NK-92 (cell line): ENCODE data around the gene PITRM1.
"Not testable (repeated sequence)": the region's sequence is repeated elsewhere in the genome, so short reads cannot be mapped to it uniquely, and the experiment has no call there.

Source experiments
- DNase-seq: peaks from one replicate; lab custom pipeline; 2025; ENCODE audit not compliant: unreplicated experiment; lab: John Stamatoyannopoulos, UW

The PITRM1 gene, protein sequence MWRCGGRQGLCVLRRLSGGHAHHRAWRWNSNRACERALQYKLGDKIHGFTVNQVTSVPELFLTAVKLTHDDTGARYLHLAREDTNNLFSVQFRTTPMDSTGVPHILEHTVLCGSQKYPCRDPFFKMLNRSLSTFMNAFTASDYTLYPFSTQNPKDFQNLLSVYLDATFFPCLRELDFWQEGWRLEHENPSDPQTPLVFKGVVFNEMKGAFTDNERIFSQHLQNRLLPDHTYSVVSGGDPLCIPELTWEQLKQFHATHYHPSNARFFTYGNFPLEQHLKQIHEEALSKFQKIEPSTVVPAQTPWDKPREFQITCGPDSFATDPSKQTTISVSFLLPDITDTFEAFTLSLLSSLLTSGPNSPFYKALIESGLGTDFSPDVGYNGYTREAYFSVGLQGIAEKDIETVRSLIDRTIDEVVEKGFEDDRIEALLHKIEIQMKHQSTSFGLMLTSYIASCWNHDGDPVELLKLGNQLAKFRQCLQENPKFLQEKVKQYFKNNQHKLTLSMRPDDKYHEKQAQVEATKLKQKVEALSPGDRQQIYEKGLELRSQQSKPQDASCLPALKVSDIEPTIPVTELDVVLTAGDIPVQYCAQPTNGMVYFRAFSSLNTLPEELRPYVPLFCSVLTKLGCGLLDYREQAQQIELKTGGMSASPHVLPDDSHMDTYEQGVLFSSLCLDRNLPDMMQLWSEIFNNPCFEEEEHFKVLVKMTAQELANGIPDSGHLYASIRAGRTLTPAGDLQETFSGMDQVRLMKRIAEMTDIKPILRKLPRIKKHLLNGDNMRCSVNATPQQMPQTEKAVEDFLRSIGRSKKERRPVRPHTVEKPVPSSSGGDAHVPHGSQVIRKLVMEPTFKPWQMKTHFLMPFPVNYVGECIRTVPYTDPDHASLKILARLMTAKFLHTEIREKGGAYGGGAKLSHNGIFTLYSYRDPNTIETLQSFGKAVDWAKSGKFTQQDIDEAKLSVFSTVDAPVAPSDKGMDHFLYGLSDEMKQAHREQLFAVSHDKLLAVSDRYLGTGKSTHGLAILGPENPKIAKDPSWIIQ

DNA sequence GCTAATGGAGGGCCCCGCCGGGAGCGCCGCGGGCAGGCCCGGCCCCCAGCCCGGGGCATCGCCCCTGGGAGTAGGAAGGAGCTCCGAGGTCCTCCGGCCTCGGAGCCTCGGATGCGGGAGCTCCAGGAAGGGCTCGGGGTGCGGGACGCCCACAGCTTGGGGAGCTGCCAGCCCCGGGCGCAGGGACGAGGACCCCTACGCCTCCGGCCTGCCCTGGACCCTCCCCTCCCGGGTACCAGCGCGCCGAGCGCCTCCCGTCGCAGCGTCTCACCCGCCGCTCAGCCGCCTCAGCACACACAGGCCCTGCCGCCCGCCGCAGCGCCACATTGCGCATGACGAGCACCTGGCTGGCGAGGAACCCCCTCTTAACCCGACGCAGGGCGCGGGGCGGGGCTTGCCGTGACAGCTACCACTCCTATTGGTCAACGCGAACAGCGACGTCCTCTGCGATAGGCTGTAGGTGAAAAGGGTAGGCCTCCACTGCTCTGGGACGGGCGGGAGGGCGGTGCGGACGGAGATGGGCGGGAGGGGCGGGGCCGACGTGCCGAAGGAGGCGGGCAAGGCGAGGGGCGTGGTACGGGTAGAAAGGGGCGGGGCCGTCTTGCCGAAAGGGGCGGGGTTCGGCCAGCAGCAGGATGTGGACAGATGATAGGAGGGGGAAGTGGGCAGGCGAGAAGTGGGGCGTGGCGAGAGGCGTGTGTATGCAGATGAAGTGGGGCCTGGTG is at the start of gene PITRM1:
Gene PITRM1 (minus strand): TSS at position 337 of the 725 bp plus-strand sequence. CDS start 10 bp downstream, at position 327.
- peak; percentile 99 for DNase-seq

DNA sequence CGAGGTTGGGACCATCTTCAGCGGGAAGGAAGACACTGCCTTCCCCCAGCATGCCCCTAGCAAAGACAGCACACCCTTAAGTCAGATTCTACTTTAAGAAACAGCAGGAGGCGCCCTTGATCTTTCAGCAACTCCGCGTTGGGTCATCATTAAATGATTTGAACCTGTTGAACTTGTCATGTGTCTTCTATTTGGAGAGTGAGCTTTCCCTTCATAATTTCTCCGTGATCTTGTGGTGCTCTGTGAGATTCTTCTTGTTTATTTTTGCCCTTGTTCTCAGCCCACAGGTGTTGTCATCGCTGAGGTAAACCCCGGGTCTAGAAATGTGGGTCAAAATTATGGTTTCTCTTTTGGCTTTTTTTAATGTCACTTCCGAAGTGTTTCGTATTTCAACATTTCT is 49.5 kb upstream of the PITRM1 start:
- no peak for DNase-seq

DNA sequence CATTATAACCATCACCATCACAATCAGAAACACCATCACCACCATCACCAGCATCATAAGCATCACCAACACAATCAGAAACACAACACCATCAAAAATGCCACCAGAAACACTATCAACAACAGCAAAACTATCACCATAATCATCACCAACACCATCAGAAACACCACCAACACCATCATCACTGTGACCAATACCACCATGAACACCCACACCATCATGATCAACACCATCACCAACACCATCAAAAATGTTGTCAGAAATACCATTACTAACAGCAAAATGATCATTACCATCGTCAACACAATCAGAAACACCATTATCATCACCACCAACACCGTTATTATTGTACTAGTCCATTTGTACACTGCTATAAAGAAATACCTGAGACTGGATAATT is 49.0 kb upstream of the PITRM1 start:
- not testable (repeated sequence) for DNase-seq

DNA sequence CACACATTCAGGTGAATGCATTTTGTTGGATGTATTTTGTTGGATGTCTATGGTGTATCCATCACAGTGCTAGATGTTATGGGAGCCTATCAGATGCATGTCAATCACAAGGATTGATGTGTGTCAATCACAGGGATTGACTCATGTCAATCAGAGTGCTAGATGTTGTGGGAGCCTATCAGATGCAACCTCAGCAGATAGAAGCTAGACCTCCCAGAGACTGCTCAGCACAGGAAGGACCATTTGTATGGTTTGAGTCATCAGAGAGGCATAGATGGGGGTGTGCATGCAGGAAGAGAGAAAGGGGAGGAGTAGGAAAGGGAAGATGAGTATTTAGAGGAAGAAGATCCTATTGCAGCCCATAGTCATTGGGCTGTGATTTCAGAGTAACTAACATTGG is 48.3 kb upstream of the PITRM1 start:
- no peak for DNase-seq

DNA sequence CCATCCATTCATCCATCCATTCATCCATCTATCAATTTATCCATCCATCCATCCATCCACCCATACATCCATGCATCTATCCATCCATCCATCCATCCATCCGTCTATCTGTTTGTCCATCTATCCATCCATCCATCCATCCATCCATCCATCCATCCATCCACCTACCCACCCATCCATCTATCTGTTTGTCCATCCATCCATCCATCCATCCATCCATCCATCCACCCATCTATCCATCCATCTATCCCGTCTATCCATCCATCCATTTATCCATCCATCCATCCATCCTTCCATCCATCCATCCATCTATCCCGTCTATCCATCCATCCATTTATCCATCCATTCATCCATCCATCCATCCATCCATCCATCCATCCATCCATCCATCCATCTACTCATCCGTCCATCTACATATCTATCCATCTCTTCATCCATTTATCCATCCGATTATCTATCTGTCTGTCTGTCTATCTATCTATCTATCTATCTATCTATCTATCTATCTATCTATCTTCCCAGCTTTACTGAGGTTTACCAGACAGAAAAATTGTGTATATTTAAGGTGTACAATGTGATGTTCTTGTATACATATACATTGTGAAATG is 46.5 kb upstream of the PITRM1 start:
- DNase-seq, result not testable (repeated sequence)

DNA sequence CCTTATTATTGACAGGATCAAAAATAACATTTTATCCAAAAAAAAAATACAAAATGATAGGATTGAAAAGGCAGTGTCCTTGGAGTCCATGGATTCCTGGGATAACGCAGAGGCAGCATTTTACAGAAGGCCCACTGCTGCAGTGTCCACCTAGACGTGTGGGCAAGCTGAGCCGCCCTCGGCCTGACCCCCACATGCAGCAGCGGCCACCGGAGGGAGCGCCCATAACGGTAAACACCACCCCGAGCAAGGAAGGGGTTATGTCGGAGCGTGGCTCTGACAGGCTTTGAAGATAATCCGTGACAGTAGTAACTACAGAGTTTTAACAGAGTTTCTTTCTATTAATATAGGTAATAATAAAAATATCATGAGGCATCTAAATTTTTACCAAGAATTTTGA is 45.3 kb upstream of the PITRM1 start:
- DNase-seq, result no peak

DNA sequence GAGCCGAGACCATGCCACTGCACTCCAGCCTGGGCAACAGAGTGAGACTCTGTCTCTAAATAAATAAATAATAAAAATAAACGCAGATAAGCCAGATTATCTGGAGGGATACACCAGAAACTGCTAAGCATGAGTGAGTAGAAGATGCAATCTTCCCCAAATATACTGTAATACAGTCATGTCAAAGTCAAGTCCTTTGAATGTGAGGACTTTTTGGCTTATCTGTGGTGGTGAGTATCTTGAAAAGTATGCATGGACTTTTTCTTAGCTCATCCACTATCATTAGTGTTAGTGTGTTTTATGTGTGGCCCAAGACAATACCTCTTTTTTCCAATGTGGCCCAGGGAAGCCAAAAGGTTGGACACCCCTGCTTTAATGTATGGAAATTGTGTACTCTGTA is 44.7 kb upstream of the PITRM1 start:
- DNase-seq, result no peak

DNA sequence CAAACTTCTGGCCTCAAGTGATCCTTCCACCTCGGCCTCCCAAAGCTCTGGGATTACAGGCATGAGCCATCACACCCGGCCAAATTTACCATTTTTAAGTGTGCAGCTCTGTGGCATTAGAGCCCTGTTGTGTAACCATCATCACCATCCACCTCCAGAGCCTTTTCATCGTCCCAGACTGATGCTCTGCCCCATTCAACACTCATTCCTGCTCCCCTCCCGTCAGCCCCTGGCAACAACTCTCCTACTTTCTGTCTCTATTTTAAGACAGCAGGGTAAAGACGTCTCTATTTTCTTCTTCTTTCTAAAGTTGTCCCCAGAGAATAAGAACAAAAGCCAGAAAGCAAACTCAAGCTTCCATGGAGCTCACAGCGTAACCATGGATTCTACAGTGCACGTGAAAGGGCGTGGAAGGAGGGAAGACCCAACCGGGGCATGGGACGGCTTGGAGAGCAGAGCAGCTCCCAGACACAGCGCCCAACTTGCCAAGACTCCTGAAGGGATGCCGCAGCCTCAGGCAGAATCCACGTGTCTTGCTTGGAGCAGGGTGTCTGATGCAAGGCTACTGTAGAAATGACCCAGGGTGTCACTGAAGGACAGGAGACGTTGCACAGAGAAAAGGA is 42.7 kb upstream of the PITRM1 start:
- DNase-seq, result no peak

DNA sequence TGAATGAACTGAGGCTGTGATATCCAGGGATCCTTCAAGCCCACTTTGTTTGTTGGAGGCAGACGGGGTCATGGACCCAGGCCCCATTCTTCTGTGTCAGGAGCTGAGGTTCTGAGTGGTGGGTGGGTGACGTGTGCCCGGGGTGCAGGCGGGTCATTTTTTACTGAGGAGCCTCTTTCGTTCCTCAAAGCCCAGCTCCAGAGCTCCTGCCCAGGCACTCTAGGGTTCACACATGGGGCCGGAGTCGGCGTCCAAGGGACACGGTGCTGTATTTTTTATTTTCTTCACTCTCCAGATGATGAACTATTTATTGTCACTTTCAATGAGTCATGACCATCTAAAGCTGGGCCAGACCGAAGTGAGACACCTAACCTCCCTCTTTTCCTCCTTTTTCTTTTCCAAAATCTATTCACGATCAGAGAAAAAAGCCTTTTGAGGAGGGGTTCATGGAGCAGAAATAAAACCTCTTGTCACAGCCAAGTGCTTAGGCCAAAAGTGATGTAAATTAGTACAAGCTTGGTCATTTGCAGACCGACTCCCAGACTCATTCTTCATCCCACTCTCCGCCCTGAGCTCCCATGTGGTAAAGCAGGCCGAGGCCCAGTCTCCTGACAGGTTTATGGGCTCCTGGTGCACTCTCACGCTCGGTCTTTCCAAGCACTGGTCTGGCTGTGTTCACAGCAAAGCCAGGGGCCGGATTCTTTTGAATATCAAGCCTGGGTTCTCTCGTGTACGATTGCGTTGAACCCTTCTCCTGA is 41.4 kb upstream of the PITRM1 start:
- no peak for DNase-seq

DNA sequence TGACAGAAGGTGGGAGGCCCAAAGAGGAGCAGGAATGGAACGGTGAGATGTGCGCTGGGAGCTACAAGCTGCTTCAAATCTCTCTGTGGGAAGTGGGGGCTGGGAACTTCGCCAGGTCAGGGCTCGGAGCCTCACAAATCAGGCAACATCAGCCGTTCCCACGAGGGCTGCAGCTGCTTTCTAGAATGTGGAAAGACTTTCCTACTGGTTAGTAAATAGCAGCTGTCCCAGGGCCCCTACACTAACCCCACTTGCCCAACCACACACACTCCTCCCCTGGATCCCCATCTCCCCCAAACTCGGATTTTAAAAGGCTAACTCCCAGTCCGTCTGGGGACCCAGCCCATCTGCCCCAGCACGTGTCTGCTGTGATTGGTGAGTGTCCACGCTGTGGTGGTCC is 40.6 kb upstream of the PITRM1 start:
- no peak for DNase-seq

DNA sequence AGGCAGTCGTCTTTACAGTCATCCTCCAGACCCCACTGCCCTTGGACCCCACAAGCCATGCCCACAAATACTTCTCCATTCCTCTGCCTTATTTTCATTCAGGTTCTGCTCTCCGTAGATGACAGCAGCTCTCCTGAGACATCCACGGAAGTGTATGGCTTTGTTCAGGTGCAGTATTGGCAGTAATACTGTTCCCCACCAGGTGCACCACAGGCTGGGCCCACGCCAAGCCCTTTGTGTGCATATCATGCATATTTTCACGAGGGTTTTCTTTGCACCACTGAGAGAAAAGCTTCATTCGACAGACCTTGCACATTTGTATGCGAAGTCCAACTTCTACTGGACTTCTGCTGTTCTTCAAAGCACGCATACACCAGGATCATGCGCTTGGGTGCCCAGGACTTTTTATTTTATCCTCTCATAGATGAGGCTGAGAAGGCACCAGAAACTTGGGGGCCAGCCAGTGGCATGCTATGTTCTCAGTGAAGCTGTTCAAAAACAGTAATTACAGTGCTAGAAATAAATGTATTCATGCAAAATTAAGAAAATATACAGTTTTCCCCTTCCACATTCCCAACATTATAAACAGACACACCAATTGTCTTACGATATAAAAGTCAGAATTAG is 37.8 kb upstream of the PITRM1 start:
- no peak for DNase-seq

DNA sequence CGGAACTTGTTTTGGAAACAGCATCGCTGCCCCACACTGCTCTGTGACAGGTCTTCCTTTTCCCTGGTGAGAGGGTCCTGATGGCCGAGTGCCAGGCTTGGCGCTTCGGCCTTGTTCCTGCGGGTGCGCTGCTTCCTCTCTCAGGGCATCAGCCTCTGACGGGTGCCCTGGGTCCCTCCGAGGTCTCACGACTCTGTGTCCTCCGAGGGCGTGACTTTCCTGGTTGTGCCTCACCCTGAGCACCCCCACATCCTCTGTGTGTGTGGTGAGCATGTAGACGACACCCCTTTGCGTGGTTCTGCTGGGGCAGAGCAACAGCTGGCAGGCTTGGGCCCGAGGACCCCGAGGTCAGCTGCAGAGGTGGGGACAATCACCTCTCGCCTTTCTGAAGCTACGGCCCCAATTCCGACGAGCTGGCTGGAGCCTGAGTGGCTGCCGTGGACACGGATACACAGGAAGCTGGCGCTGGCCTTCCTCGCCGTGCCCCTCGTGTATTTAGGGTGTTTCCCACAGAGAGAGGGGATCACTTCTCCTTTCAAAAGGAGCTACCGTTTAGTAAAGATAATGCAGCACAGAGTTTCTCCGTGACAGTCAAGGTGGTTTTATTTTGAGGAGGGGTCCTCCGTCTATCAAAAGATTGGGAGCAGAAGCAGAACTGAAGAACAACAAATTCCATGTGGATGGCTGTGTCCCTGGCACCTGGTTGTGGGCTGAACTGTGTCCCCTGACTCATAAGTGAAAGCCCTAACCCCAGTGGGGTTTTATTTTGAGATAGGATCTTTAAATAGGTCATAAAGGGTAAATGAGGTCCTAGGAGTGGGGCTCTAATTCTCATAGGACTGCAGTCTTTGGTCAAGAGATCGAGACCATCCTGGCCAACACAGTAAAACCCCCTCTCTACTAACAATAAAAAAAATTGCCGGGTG is 36.2 kb upstream of the PITRM1 start:
- no peak for DNase-seq

DNA sequence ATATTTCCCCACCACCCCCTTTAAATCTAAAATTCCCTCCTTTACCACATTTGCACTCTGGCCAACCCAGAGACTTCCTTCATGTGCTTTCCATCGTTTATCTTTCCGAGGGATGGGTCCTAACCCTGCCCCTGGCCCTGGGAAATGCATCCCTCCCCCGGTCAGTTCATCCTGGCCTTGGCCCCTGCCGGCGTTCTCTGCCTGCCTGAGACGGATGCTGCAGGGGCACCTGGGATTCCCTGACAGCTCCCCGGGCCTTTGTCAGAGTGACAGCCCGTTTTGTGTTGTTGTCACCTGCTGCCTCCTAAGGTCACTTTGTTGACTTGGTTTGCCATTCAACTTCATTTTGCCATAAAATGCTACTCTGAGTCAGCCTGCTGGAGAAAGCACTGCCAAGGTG is 34.8 kb upstream of the PITRM1 start:
- no peak for DNase-seq

DNA sequence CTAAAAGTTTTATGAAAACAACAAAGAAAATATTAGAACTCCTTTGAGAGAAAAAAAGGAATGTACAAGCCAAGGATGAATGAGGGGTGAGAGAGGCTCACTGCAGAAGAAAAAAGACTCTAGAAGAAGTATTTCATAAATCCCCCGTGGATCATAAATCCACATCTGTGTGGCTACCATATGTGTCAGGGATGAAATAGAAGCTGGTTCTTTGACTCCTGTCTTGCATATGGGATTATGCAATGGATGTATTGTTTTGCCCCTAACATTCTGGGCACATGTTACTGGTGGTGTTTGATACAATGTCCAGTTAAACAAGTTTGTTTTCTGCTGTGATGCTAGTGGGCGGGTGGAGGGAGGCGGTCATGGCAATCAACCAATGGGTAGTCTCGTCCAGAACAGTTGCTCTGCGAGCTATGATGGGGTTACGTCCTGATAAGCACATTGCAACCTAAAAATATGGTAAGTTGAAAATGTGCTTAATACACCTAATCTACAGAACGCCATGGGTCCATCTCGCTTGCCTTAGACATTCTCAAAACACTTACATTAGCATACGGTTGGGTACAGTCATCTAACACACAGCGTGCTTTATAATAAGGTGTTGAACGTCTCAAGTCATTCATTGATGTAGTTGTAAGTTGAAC is 34.1 kb upstream of the PITRM1 start:
- no peak for DNase-seq

DNA sequence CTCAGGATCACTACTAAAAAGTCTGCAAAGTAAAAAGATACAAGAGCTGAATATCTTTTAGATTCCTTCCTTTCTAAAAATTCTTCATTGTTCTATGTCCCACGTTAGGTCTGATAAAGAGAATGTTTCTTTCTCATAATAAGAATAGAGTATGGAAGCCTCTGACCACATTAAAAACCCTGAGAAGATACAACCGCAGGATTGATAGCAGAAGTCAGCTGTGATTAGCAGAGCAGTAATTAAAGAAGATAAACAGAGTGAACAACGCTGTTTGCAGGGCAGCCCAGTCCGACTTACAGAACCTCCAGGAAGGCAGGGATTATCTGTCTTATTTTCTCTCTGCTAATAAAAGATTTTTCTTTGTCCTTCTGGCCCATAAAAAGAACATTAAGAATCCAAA is 31.4 kb upstream of the PITRM1 start:
- DNase-seq, result no peak

DNA sequence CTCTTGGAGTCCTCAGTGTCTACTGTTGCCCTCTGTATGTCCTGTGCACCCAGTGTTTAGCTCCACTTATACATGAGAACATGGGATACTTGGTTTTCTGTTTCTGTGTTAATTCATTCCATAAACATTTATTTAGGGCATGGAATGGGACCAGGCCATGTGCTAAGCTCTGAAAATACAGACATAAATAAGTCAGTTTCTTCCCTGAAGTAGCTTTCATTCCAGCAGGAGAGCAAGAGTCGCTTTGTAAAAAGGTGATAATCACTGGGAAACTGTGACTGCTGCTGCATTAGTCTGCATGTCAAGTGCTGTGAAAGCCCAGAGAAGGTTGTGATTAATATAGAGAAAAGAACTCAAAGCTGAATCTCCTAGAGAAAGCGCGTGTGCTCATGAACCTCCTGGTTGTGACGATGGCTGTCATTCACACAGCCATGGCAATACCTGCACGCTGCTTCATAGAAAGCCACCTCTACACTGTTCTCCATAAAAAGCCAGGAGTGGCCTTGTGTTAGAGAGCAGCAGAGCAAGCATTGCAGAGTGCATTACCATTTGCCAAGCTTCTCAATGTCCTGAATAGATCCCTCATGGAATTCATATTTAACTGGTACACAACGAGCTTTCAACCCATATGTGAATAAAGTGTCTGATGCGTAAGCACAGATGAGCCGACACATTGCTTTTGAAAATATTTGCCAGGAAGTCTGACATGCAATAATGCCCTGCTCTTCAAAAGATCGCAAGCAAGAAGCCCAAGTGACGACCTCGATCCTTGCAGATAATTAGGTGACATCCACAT is 30.6 kb upstream of the PITRM1 start:
- DNase-seq, result no peak

DNA sequence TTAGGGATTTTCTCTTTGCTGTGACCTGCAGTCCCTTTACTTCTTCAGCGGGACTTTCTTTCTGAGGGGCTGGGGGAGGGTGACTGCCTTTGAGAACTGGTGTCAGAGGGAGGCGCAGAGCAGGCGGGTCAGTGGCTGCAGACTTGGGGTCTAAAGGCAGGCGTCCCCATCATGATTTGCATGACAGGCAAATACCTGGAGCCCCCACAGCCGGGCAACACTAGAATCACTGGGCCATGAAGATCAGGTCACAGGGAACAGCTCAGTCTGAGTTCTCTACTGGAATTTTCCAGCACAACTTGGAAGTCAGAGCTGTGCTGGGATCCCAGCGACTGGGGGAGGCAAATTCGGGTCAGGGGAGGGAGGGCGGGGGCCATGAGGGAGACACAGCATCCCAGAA is 29.2 kb upstream of the PITRM1 start:
- DNase-seq, result no peak
